ENCODE results near the gene HES6.

DNA sequence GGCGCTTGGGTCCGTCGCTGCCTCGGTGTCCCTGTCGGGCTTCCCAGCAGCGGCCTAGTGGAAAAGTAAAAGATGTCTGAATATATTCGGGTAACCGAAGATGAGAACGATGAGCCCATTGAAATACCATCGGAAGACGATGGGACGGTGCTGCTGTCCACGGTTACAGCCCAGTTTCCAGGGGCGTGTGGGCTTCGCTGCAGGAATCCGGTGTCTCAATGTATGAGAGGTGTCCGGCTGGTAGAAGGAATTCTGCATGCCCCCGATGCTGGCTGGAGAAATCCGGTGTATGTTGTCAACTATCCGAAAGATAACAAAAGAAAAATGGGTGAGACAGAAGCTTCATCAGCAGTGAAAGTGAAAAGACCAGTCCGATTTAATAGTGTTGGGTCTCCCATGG is 8.0 kb downstream of the HES6 start:
- TF ChIP-seq, protein P1, sequence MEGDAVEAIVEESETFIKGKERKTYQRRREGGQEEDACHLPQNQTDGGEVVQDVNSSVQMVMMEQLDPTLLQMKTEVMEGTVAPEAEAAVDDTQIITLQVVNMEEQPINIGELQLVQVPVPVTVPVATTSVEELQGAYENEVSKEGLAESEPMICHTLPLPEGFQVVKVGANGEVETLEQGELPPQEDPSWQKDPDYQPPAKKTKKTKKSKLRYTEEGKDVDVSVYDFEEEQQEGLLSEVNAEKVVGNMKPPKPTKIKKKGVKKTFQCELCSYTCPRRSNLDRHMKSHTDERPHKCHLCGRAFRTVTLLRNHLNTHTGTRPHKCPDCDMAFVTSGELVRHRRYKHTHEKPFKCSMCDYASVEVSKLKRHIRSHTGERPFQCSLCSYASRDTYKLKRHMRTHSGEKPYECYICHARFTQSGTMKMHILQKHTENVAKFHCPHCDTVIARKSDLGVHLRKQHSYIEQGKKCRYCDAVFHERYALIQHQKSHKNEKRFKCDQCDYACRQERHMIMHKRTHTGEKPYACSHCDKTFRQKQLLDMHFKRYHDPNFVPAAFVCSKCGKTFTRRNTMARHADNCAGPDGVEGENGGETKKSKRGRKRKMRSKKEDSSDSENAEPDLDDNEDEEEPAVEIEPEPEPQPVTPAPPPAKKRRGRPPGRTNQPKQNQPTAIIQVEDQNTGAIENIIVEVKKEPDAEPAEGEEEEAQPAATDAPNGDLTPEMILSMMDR (IDR thresholded peaks at IDR 0.05; ENCODE audit: insufficient read depth, low read length, poor library complexity, severe bottlenecking), result no peak
- TF ChIP-seq EZH2phosphoT487 (conservative IDR thresholded peaks at IDR 0.05; ENCODE audit: low read length), result no peak
